HuH-7.5 (cell line): ENCODE results near the gene HHIPL2.
"Not testable (repeated sequence)": the region's sequence is repeated elsewhere in the genome, so short reads cannot be mapped to it uniquely, and the experiment has no call there.

Source experiments
- DNase-seq: peaks from one replicate; pipeline ENCODE4 v3.0.0; 2011; ENCODE audit warnings: low spot score

HHIPL2 gene

GRCh38 chr1:222539951-222540597, 7.8 kb downstream of the HHIPL2 start:
- DNase-seq = no peak

GRCh38 chr1:222535455-222535854, 12.4 kb downstream of the HHIPL2 start:
- no peak for DNase-seq

DNA sequence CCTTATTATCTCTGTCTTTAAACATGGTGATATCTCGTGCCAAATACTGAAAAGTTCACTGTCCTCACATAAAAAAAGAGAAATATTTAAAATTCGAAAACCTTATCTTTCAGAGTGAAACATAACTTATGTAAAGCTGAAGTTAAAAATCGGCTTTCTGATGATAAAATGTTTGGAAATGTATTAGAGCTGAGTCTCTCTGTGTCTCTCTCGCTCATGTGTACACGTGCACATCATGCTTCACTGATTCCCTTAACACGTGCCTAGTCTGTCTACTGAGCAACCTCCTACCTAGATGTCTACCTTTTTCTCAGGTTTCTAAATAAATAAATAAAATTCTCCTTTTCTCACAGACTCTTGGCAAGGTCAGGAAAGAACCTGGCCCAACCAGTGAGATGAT, 17.1 kb downstream of the HHIPL2 start:
- DNase-seq = no peak

DNA sequence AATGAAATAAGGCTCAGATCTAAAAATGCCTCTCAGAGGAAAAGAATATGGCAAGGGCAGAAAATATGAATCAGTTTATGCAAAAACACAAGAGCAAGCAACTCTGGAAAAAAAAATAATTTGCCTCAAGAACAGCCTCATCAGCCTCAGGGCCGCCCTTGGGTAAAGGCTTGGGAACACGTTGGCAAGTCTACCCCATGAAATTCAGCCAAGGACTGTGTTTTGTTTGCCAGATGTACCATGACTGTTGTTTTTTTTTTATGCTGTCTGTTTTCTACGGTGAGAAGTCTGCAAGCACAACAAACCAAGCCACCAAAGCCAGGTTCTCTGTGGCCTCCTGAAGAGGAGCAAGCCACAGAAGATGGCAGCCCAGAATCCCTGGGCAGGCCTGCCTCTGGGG, 18.0 kb downstream of the HHIPL2 start:
- DNase-seq = no peak

DNA sequence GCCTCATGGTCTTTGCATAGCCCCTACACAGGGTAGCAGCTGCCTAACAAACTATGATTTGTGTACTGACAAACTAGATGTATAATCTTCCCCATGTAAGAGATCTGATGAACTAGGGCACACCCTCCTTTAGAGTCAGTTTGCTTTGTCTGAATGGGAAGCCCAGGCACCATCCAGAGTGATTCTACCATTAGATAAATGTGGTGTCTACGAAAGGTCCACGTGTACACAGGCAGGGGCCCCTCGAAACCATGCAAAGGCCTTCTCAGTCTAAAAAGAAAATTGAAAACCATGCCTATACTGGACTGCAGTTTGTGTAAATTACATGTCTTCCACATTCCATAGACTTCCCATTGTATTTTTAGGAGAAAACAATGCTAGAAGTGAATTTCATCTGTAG, 18.7 kb downstream of the HHIPL2 start:
- no peak for DNase-seq

GRCh38 chr1:222525951-222526350, 22.0 kb downstream of the HHIPL2 start:
- DNase-seq = no peak

DNA sequence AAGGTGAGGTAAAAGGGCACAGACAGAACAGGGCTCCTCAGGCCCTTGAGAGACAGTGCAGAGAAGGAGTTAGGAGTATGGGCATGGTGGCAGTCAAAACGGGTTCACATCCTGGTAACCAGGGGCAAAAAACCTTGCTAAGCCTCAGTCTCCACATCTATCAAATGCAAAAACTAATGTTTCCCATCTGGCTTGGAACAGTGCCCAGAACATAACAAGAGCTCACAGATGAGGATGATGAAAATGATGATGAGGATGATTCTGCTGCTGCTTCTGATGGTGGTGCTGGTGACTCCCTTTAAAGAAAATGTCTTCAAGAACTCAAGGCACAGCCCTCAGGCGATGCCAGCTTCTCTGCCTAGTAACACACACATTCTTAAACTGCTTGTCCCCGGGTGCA, 24.1 kb downstream of the HHIPL2 start:
- DNase-seq = no peak

DNA sequence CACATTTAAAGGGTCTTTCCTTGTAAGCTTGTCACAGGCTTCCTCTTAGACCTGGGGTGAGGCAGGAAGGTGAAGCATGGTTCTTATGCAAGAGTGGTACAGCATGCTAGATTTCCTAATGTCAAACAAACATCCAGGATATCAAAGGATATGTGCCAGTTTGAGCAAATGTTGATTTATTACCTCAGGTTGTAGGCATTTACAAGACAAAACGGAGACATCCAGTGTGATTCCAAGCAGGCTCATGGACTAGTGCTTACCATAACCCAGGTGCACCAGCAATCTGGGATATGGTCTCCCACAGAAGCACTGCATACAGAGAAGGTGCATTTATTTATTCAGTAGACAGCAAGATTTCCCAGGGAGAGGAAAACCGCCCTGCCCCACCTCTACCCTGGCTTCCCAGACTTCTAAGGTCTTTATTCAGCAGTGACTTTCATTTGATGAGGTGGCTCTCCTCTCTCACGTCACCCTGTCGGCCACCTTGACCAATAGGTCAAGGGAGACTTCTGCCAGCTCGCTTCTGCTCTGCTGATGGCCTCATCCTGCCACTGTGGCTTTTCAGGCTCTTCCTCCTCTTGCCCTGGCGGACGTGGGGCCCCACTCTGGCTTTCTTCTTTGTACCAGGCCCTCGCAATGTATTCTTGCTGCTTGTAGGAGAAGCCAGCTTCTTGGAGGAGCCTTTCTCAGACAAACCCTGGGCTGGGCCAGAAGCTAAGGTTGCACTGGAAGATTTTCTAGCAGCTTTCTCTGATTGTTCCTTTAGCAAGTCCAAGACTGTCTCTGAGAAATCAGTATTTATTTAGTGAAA, 25.6 kb downstream of the HHIPL2 start:
- no peak for DNase-seq

DNA sequence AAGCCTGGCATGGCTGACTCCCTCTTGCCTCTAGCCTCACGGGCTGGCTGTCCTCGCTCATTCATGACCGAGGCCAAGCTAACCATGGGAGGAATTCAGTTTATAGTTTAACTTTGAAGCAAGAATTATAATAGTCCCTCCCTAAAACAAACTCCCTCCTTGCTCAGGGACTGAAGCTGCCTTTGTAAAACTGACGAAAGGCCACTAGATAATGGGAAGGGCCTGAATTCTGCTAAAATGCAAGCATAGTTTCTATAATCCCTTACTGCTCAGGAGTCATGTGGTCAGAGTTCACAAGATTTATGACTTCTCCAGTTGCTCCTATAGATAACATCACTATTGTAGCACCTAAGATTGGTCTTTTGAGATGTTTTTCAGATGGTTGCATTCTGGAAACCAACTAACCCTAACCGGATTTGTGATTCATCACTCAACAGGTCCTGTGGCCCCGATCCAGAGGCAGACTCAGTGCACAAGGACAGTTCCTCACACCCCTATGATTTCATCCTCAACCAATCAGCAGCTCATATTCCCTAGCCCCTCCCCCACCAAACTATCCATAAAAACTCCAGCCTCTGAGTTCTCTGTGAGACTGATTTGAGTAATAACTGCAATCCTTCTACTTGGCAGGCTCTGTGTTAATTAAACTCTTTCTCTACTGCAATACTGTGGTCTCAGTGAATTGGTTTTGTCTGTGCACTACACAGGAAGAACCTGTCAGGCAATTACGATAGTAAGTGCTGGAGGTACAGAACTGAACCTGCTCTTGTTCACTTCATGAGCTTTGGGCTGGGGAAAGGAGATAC, 26.4 kb downstream of the HHIPL2 start:
- no peak for DNase-seq

DNA sequence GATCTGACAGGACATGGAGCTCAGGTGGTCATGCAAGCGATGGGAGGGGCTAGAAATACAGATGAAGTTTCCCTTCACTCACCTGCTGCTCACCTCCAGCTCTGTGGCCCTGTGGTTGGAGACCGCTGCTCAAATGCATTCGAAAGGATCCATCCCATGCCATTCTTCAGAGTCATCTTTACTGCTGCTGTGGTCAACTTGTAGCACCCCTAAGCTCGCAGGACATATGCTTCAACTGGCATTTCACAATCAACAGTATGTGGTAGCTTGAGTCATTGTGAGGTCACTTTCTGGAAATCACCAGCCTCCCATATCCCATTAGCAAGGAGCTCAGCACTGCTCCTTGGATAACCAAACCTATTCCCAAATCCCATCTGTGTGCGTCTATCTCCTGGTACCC, 58.4 kb downstream of the HHIPL2 start:
- not testable (repeated sequence) for DNase-seq

GRCh38 chr1:222487774-222488173, 60.1 kb downstream of the HHIPL2 start:
- not testable (repeated sequence) for DNase-seq

DNA sequence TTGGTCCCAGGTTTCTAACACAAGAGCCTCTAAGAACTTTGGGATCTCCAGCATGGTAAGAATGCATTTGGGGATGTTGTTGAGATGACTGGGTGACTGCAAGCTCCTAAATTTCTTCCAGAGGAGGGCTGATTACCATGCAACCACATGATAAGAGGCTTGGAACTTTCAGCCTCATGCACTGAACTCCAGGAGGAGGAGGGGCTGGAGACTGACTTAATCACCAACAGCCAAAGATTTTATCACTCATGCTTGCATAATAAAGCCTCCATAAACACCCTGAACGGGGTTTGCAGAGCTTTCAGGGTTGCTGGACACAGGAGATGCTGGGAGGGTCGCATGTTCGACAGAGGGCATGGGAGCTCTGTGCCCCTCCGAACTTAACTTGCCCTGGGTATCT, 63.9 kb downstream of the HHIPL2 start:
- DNase-seq = not testable (repeated sequence)

DNA sequence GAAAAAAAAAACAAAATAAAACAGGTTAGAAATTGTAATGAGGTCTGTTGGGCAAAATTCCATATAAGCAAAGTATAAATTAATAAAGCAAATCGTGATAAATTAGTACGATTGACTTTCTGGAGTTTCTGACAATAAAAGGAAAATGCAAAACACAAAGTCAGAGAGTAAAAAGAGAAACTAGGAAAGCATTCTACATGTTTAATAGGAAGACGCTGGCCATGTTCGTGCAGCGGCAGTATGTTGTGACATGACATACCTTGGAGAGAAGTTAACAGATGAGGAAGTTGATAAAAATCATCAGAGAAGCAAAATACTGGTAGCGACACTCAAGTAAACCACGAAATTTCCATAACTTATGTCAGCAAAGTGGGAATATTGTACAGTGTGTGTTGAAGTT, 68.3 kb downstream of the HHIPL2 start:
- DNase-seq = not testable (repeated sequence)

- DNase-seq = not testable (repeated sequence)
These were observed 71.5 kb downstream of the HHIPL2 start for GRCh38 chr1:222476436-222476835.

DNA sequence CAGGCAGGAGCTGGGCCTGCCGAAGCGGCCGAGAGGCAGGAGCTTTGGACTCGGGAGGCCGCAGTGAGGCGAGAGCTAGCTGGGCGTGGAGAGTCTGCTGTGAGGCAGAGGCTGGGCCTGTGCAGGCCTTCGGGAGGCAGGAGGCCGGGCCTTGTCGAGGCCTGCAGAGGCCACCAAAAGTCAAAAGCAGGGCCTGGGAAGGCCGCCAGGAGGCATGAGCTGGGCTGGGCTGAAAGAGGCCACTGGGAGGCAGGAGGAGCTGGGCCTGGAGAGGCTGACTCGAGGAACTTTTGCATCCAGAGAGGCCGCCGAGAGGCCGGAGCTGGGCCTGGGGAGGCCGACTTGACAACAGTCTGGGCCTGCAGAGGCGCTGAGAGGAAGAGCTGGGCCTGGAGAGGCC, 74.2 kb downstream of the HHIPL2 start:
- not testable (repeated sequence) for DNase-seq

- not testable (repeated sequence) for DNase-seq
These were observed 74.9 kb downstream of the HHIPL2 start for GRCh38 chr1:222472776-222473540.
